HEK293 (cell line): ENCODE results near the gene CCNI.

ENCODE experiments used
- CTCF ChIA-PET: fragments of 350-600 bp; formaldehyde crosslinking; extraction: SDS; loops from one replicate; lab custom pipeline; 2021; ENCODE audit warnings: antibody characterized with exemption; lab: Yijun Ruan, JAX
- POLR2A ChIA-PET: fragments of 300-600 bp; formaldehyde crosslinking; extraction: SDS; loops from one replicate; lab custom pipeline; 2020; ENCODE audit warnings: antibody characterized with exemption, inconsistent platforms; lab: Yijun Ruan, JAX
- H3K27ac ChIP-seq: fragments of 200-500 bp; sonication (Bioruptor generic); 2 replicates; pipeline ENCODE4 v1.5.1; 2014; ENCODE audit warnings: low read depth, low read length, control low read depth, inconsistent platforms; ENCODE audit errors: extremely low read depth
- H3K36me3 ChIP-seq, 2 experiments: fragments of 200-500 bp in 1 of 2; sonication (Bioruptor generic) in 1 of 2; 1 replicate in 1 of 2; 2 replicates in 1 of 2; pipeline ENCODE4 v1.5.1; 2014 to 2017; ENCODE audit warnings: inconsistent platforms in 2 of 2, low read length in 2 of 2; ENCODE audit not compliant: control insufficient read depth in 2 of 2, insufficient read depth in 1 of 2
- H3K4me1 ChIP-seq: fragments of 200-500 bp; sonication (Bioruptor generic); 2 replicates; pipeline ENCODE4 v1.5.1; 2014; ENCODE audit warnings: mild to moderate bottlenecking, low read length, inconsistent platforms; ENCODE audit not compliant: control insufficient read depth, insufficient read depth
- H3K4me3 ChIP-seq: 2 replicates; pipeline ENCODE4 v1.5.1; 2011; ENCODE audit warnings: low read depth, mild to moderate bottlenecking, control low read depth, low read length, moderate library complexity
- H3K9me3 ChIP-seq: fragments of 200-500 bp; sonication (Bioruptor generic); 2 replicates; pipeline ENCODE4 v1.5.1; 2014; ENCODE audit warnings: low read depth, low read length, inconsistent platforms; ENCODE audit not compliant: control insufficient read depth, insufficient read depth
- AEBP2 ChIP-seq: fragments of 450-650 bp; formaldehyde crosslinking; IDR thresholded peaks from 2 replicates; pipeline ENCODE4 v1.5.1; 2016; ENCODE audit warnings: missing biosample characterization, missing genetic modification characterization, borderline replicate concordance
- BCL11B ChIP-seq: fragments of 450-650 bp; formaldehyde crosslinking; IDR thresholded peaks from 2 replicates; pipeline ENCODE4 v1.5.1; 2016; ENCODE audit warnings: low read depth, missing biosample characterization, missing genetic modification characterization
- GLI4 ChIP-seq: fragments of 450-650 bp; formaldehyde crosslinking; IDR thresholded peaks from 2 replicates; pipeline ENCODE4 v1.5.1; 2016; ENCODE audit warnings: missing biosample characterization, missing genetic modification characterization
- GLIS2 ChIP-seq: fragments of 450-650 bp; formaldehyde crosslinking; IDR thresholded peaks from 2 replicates; pipeline ENCODE4 v1.5.1; 2016; ENCODE audit warnings: missing biosample characterization, missing genetic modification characterization
- MZF1 ChIP-seq: fragments of 450-650 bp; formaldehyde crosslinking; IDR thresholded peaks from 2 replicates; pipeline ENCODE4 v1.5.1; 2017; ENCODE audit warnings: missing biosample characterization, missing genetic modification characterization, borderline replicate concordance
- PRDM2 ChIP-seq: fragments of 450-650 bp; formaldehyde crosslinking; IDR thresholded peaks from 2 replicates; pipeline ENCODE4 v1.5.1; 2016; ENCODE audit warnings: missing biosample characterization, missing genetic modification characterization, borderline replicate concordance
- PRDM4 ChIP-seq: fragments of 450-650 bp; formaldehyde crosslinking; IDR thresholded peaks from 2 replicates; pipeline ENCODE4 v1.5.1; 2017; ENCODE audit warnings: missing biosample characterization, missing genetic modification characterization
- SP7 ChIP-seq: fragments of 450-650 bp; formaldehyde crosslinking; IDR thresholded peaks from 2 replicates; pipeline ENCODE4 v1.5.1; 2016; ENCODE audit warnings: missing biosample characterization, missing genetic modification characterization
- YY1 ChIP-seq: fragments of 450-650 bp; formaldehyde crosslinking; IDR thresholded peaks from 2 replicates; pipeline ENCODE4 v1.5.1; 2018; ENCODE audit warnings: missing biosample characterization, missing genetic modification characterization
- ZBTB20 ChIP-seq: fragments of 450-650 bp; formaldehyde crosslinking; IDR thresholded peaks from 2 replicates; pipeline ENCODE4 v1.5.1; 2016; ENCODE audit warnings: missing biosample characterization, missing genetic modification characterization
- ZBTB21 ChIP-seq: fragments of 450-650 bp; formaldehyde crosslinking; IDR thresholded peaks from 2 replicates; pipeline ENCODE4 v1.5.1; 2017; ENCODE audit warnings: missing biosample characterization, missing genetic modification characterization
- ZNF157 ChIP-seq: fragments of 450-650 bp; formaldehyde crosslinking; IDR thresholded peaks from 2 replicates; pipeline ENCODE4 v1.5.1; 2016; ENCODE audit warnings: missing biosample characterization, missing genetic modification characterization
- ZNF214 ChIP-seq: fragments of 450-650 bp; formaldehyde crosslinking; IDR thresholded peaks from 2 replicates; pipeline ENCODE4 v1.5.1; 2017; ENCODE audit warnings: missing biosample characterization, mild to moderate bottlenecking, missing genetic modification characterization, borderline replicate concordance
- ZNF223 ChIP-seq: fragments of 450-650 bp; formaldehyde crosslinking; IDR thresholded peaks from 2 replicates; pipeline ENCODE4 v1.5.1; 2016; ENCODE audit warnings: missing biosample characterization, missing genetic modification characterization
- ZNF24 ChIP-seq: fragments of 450-650 bp; formaldehyde crosslinking; IDR thresholded peaks from 2 replicates; pipeline ENCODE4 v1.5.1; 2016; ENCODE audit warnings: missing biosample characterization, missing genetic modification characterization
- ZNF292 ChIP-seq: fragments of 450-650 bp; formaldehyde crosslinking; IDR thresholded peaks from 2 replicates; pipeline ENCODE4 v1.5.1; 2016; ENCODE audit warnings: low read depth, missing biosample characterization, missing genetic modification characterization, borderline replicate concordance
- ZNF488 ChIP-seq: fragments of 450-650 bp; formaldehyde crosslinking; IDR thresholded peaks from 2 replicates; pipeline ENCODE4 v1.5.1; 2016; ENCODE audit warnings: missing biosample characterization, missing genetic modification characterization
- ZNF629 ChIP-seq: fragments of 450-650 bp; formaldehyde crosslinking; IDR thresholded peaks from 2 replicates; pipeline ENCODE4 v1.5.1; 2017; ENCODE audit warnings: missing biosample characterization, missing genetic modification characterization
- ZNF664 ChIP-seq: fragments of 450-650 bp; formaldehyde crosslinking; IDR thresholded peaks from 2 replicates; pipeline ENCODE4 v1.5.1; 2016; ENCODE audit warnings: missing biosample characterization, missing genetic modification characterization
- ZNF707 ChIP-seq: fragments of 450-650 bp; formaldehyde crosslinking; IDR thresholded peaks from 2 replicates; pipeline ENCODE4 v1.5.1; 2016; ENCODE audit warnings: missing biosample characterization, missing genetic modification characterization
- ZNF76 ChIP-seq: fragments of 450-650 bp; formaldehyde crosslinking; IDR thresholded peaks from 2 replicates; pipeline ENCODE4; 2016; ENCODE audit warnings: low read depth, missing biosample characterization, missing genetic modification characterization, borderline replicate concordance
- ZNF776 ChIP-seq: fragments of 450-650 bp; formaldehyde crosslinking; IDR thresholded peaks from 2 replicates; pipeline ENCODE4 v1.5.0; 2017; ENCODE audit warnings: missing biosample characterization, missing genetic modification characterization, borderline replicate concordance
- ZNF792 ChIP-seq: fragments of 450-650 bp; formaldehyde crosslinking; IDR thresholded peaks from 2 replicates; pipeline ENCODE4 v1.5.1; 2016; ENCODE audit warnings: missing biosample characterization, missing genetic modification characterization
- ZNF843 ChIP-seq: fragments of 450-650 bp; formaldehyde crosslinking; IDR thresholded peaks from 2 replicates; pipeline ENCODE4 v1.5.1; 2016; ENCODE audit warnings: missing biosample characterization, missing genetic modification characterization
- ZSCAN30 ChIP-seq: fragments of 450-650 bp; IDR thresholded peaks from 2 replicates; pipeline ENCODE4 v1.5.1; 2018; ENCODE audit warnings: missing biosample characterization, mild to moderate bottlenecking, missing genetic modification characterization, moderate library complexity

Gene CCNI

GRCh38 chr4:77074381-77074831 is 1.4 kb downstream of the CCNI start:
- ChIA-PET POLR2A (interaction anchor here (1.6 to 3.3 kb wide), 2 partner anchors 18 to 83 kb away, joined by 4 to 19 read pairs; partner anchors contain the start of gene CCNG2), CTCF (no interaction called here)
- no peak overlapping the region; the same call in 1 of the 2 replicates for H3K27ac ChIP-seq
- TF ChIP-seq ZNF214 (no peak), ZNF707 (tag by site-specific recombination) (no peak), ZNF792 (tag by site-specific recombination) (no peak), PRDM2 (no peak), MZF1 (tag by site-specific recombination) (peak; percentile 84; the same call in 1 of the 2 replicates), ZSCAN30 (tag by site-specific recombination) (peak; percentile 52; the same call in 1 of the 2 replicates), GLIS2 (tag by site-specific recombination) (no peak), GLI4 (no peak), ZNF157 (tag by site-specific recombination) (no peak), ZNF776 (no peak), ZNF76 (tag by site-specific recombination) (0 out of 2 replicates have a peak, but pooled peaks have one; percentile 14), ZNF223 (tag by site-specific recombination) (no peak), YY1 (tag by site-specific recombination) (no peak), ZNF629 (tag by site-specific recombination) (peak; percentile 66), AEBP2 (no peak), ZNF24 (peak; percentile 62; the same call in 1 of the 2 replicates), ZBTB21 (tag by site-specific recombination) (peak; percentile 46; the same call in 1 of the 2 replicates), ZNF664 (tag by site-specific recombination) (peak; percentile 49; the same call in 1 of the 2 replicates), SP7 (tag by site-specific recombination) (no peak), ZNF488 (no peak), BCL11B (tag by site-specific recombination) (no peak), ZNF843 (tag by site-specific recombination) (no peak), PRDM4 (peak; percentile 40; the same call in 1 of the 2 replicates), ZBTB20 (tag by site-specific recombination) (0 out of 2 replicates have a peak, but pooled peaks have one; percentile 10), ZNF292 (tag by site-specific recombination) (no peak)

More at GRCh38 chr4:77074381-77074831, 1.4 kb downstream of the CCNI start:
- peak overlapping the region; percentile 93 for H3K4me3 ChIP-seq
- H3K4me1 ChIP-seq: no peaks in the 10 kb centered on the region
- H3K9me3 ChIP-seq: no peaks in the 10 kb centered on the region
- no peaks in the 10 kb centered on the region for H3K36me3 ChIP-seq
